Activated naive CD4-positive, alpha-beta T cell treated with anti-CD3 and anti-CD28 coated beads, Interleukin-2, amount 50 U/mL, for 72 hours (primary cell): ENCODE data around the gene ST7L. TPM values are rescaled to one million over a fixed set of nuclear protein-coding genes. Genes with fewer than 3 reads are reported as not detected.
A peak's percentile ranks its signal among the peaks of the same experiment; 100 is the strongest.

ENCODE experiments used
- ATAC-seq, 2 donors: fragments of 150-1000 bp; cut with Tn5 transposase; 2 replicates each; pipeline ENCODE4 v1.10.0; 2021; ENCODE audit warnings: mild to moderate bottlenecking in 2 of 2, moderate library complexity in 2 of 2
- DNase-seq, 2 donors: peaks; one replicate each; pipeline ENCODE4 v3.0.0; 2021 to 2022; ENCODE audit warnings: low spot score in 2 of 2
- H3K27ac Mint-ChIP-seq, 2 donors: one replicate each; pipeline ENCODE4 v1.8.0; 2022; ENCODE audit warnings: mild to moderate bottlenecking in 2 of 2, mixed read lengths in 2 of 2
- H3K36me3 Mint-ChIP-seq, 2 donors: one replicate each; pipeline ENCODE4 v1.8.0; 2022; ENCODE audit warnings: mixed read lengths in 2 of 2
- H3K9me3 Mint-ChIP-seq, 2 donors: one replicate each; pipeline ENCODE4 v1.8.0; 2022; ENCODE audit warnings: mixed read lengths in 2 of 2
- total RNA-seq, 2 donors: library from RNA; stranded (reverse); gene quantifications; one replicate each; pipeline ENCODE4 v1.2.3, GENCODE V29; 2022

The ST7L gene
- total RNA-seq, 2 donors from 2014 or later: 10.5 to 11.4 TPM

- H3K27ac Mint-ChIP-seq: no peak overlapping the region
- H3K36me3 Mint-ChIP-seq: no peaks in the 10 kb centered on the region
- no peaks in the 10 kb centered on the region for H3K9me3 Mint-ChIP-seq
- ATAC-seq (no peak), DNase-seq (no peak)
Observed at GRCh38 chr1:112514901-112515300, 104.0 kb downstream of the ST7L start.

- Mint-ChIP-seq H3K9me3 (no peaks in the 10 kb centered on the region), H3K27ac (no peak overlapping the region), H3K36me3 (no peaks in the 10 kb centered on the region)
- no peak for ATAC-seq
- no peak for DNase-seq
Observed at GRCh38 chr1:112513112-112513870, 105.7 kb downstream of the ST7L start.

GRCh38 chr1:112511897-112512296 lies 107.0 kb downstream of the ST7L start:
- ATAC-seq: no peak

GRCh38 chr1:112510340-112510739 lies 108.6 kb downstream of the ST7L start:
- H3K9me3 Mint-ChIP-seq: no peaks in the 10 kb centered on the region
- H3K36me3 Mint-ChIP-seq: no peaks in the 10 kb centered on the region
- no peak for DNase-seq
- no peak overlapping the region for H3K27ac Mint-ChIP-seq
- ATAC-seq: no peak

More at GRCh38 chr1:112511897-112512296, 107.0 kb downstream of the ST7L start:
- H3K27ac Mint-ChIP-seq: no peak overlapping the region
- H3K9me3 Mint-ChIP-seq: no peaks in the 10 kb centered on the region
- no peak for DNase-seq
- H3K36me3 Mint-ChIP-seq: no peaks in the 10 kb centered on the region

- no peak for ATAC-seq
- no peak for DNase-seq
- no peaks in the 10 kb centered on the region for H3K9me3 Mint-ChIP-seq
- H3K36me3 Mint-ChIP-seq: no peaks in the 10 kb centered on the region
- H3K27ac Mint-ChIP-seq: no peak overlapping the region
Observed at GRCh38 chr1:112509660-112510178, 109.2 kb downstream of the ST7L start.

GRCh38 chr1:112509005-112509659 lies 109.8 kb downstream of the ST7L start:
- ATAC-seq (peak; percentile 25 to 40), DNase-seq (peak in 1 of 2 donors; percentile 27)
- H3K9me3 Mint-ChIP-seq: no peaks in the 10 kb centered on the region
- H3K27ac Mint-ChIP-seq: no peak overlapping the region
- no peaks in the 10 kb centered on the region for H3K36me3 Mint-ChIP-seq

- ATAC-seq: peak; percentile 76 to 80
- H3K27ac Mint-ChIP-seq: no peak within 1 kb of the TSS
Observed at GRCh38 chr1:112508278-112509004, 110.5 kb downstream of the ST7L start, which contains the start of gene WNT2B. Gene WNT2B, plus strand, starts transcription at chr1:112508965. Its CDS starts 298 bp downstream, at chr1:112509263.

GRCh38 chr1:112507921-112508277 lies 111.0 kb downstream of the ST7L start:
- H3K27ac Mint-ChIP-seq: no peak overlapping the region
- DNase-seq: no peak
- peak in 1 of 2 donors; percentile 41 for ATAC-seq
- no peaks in the 10 kb centered on the region for H3K36me3 Mint-ChIP-seq
- H3K9me3 Mint-ChIP-seq: no peaks in the 10 kb centered on the region

More at GRCh38 chr1:112508278-112509004, 110.5 kb downstream of the ST7L start, which contains the start of gene WNT2B:
- Mint-ChIP-seq H3K9me3 (no peaks in the 10 kb centered on the region), H3K36me3 (no peaks in the 10 kb centered on the region)
- DNase-seq: peak; percentile 49 to 61

GRCh38 chr1:112507336-112507735 lies 111.6 kb downstream of the ST7L start:
- ATAC-seq (no peak), DNase-seq (no peak)
- Mint-ChIP-seq H3K36me3 (no peaks in the 10 kb centered on the region), H3K9me3 (no peaks in the 10 kb centered on the region), H3K27ac (no peak overlapping the region)

GRCh38 chr1:112506731-112507130 lies 112.2 kb downstream of the ST7L start:
- no peaks in the 10 kb centered on the region for H3K9me3 Mint-ChIP-seq
- no peak overlapping the region for H3K27ac Mint-ChIP-seq

GRCh38 chr1:112506306-112506705 lies 112.6 kb downstream of the ST7L start:
- ATAC-seq (no peak), DNase-seq (no peak)
- H3K9me3 Mint-ChIP-seq: no peaks in the 10 kb centered on the region
- H3K36me3 Mint-ChIP-seq: no peaks in the 10 kb centered on the region
- H3K27ac Mint-ChIP-seq: no peak overlapping the region

More at GRCh38 chr1:112506731-112507130, 112.2 kb downstream of the ST7L start:
- H3K36me3 Mint-ChIP-seq: no peaks in the 10 kb centered on the region
- DNase-seq (no peak), ATAC-seq (no peak)

- ATAC-seq (no peak), DNase-seq (no peak)
- H3K9me3 Mint-ChIP-seq: no peaks in the 10 kb centered on the region
- H3K27ac Mint-ChIP-seq: no peak overlapping the region
- no peaks in the 10 kb centered on the region for H3K36me3 Mint-ChIP-seq
Observed at GRCh38 chr1:112505878-112506277, 113.1 kb downstream of the ST7L start.

GRCh38 chr1:112505400-112505785 lies 113.5 kb downstream of the ST7L start:
- ATAC-seq (no peak), DNase-seq (no peak)
- H3K9me3 Mint-ChIP-seq: no peaks in the 10 kb centered on the region
- H3K27ac Mint-ChIP-seq: no peak overlapping the region
- H3K36me3 Mint-ChIP-seq: no peaks in the 10 kb centered on the region

GRCh38 chr1:112504661-112505399 lies 114.1 kb downstream of the ST7L start:
- no peak overlapping the region for H3K27ac Mint-ChIP-seq
- no peak for DNase-seq
- no peaks in the 10 kb centered on the region for H3K9me3 Mint-ChIP-seq
- H3K36me3 Mint-ChIP-seq: no peaks in the 10 kb centered on the region
- no peak for ATAC-seq

- ATAC-seq (no peak), DNase-seq (no peak)
- Mint-ChIP-seq H3K27ac (no peak overlapping the region), H3K36me3 (no peaks in the 10 kb centered on the region), H3K9me3 (no peaks in the 10 kb centered on the region)
Observed at GRCh38 chr1:112504001-112504660, 114.8 kb downstream of the ST7L start.

- no peaks in the 10 kb centered on the region for H3K9me3 Mint-ChIP-seq
- no peaks in the 10 kb centered on the region for H3K36me3 Mint-ChIP-seq
- ATAC-seq (no peak), DNase-seq (no peak)
- no peak overlapping the region for H3K27ac Mint-ChIP-seq
Observed at GRCh38 chr1:112502826-112503225, 116.1 kb downstream of the ST7L start.
